ENCODE measurements around the gene AGO3. TPM values are rescaled to one million over a fixed set of nuclear protein-coding genes. Genes with fewer than 3 reads are reported as not detected.

Gene AGO3
- total RNA-seq, 2 experiments from 2014 or later, result 22.5 to 42.0 TPM

DNA sequence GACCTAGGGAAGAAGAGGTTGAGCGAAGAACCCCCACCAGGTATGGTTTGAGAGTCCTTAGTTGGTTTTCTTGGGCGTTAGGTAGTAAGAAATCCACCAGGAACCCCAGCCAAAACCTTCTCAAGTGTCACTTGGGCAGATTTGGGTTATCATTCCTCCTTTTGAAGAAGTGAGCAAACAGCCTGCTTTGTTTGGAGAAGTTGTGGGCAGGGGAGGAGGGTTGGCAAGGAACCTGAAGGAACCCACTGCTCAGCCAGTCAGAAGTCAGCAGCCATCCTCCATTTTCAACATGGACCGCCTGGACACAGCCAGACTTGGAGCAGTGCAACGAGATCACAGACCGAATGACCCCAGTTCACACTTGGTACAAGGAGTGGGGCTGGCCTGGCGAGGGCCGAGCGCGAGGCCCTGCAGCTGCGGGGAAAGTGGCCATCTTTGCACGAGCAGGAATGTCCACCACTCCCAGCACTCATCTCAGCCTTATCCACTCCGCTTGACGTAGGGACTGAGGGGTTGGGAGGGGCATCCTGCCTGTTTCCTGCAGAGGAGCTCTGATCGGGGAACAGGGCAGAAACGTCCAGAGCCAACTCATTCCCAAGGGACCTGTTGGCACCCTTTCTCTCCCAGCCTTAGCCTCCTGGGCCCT lies 165.0 kb downstream of the AGO3 start:
- no peak overlapping the region for H3K4me3 ChIP-seq (ENCODE audit: low read depth, low read length, poor library complexity, severe bottlenecking)
- no peak for DNase-seq (ENCODE audit: low spot score)
- H3K79me2 ChIP-seq (ENCODE audit: insufficient read depth, low read depth, low read length), result no peaks in the 10 kb centered on the region
- H3K36me3 ChIP-seq (ENCODE audit: insufficient read depth, low read length), result peaks cover 54% of the 10 kb centered on the region
- no peaks in the 10 kb centered on the region for H3K9me2 ChIP-seq (ENCODE audit: insufficient read depth, low read length)
- BruUV-seq (replicated peaks), result no TSS peak
- no peaks in the 10 kb centered on the region for H4K20me1 ChIP-seq (ENCODE audit: insufficient read depth, low read length)
- H3K9me3 ChIP-seq (ENCODE audit: low read length), result no peaks in the 10 kb centered on the region
- H3K4me1 ChIP-seq (ENCODE audit: insufficient read depth, low read length, poor library complexity, severe bottlenecking), result no peaks in the 10 kb centered on the region
- no peak overlapping the region for H3K27ac ChIP-seq (ENCODE audit: low read depth, low read length, poor library complexity, severe bottlenecking)
- ChIA-PET CTCF (ENCODE audit: unreplicated experiment) (interaction anchor here (1.2 kb wide), 1 partner anchor 39 kb away, joined by 3 read pairs; no protein-coding TSS in a partner anchor), POLR2A (interaction anchor here (0.5 to 1.2 kb wide), 5 partner anchors 9 to 830 kb away, joined by 3 to 5 read pairs (median 4); partner anchors contain the start of gene AGO3)
- H2AFZ ChIP-seq (ENCODE audit: low read length), result no peak overlapping the region
- H3K4me2 ChIP-seq (ENCODE audit: low read length), result no peak overlapping the region
- TF ChIP-seq EZH2phosphoT487 (IDR thresholded peaks at IDR 0.05; ENCODE audit: borderline replicate concordance, low read depth, low read length), result no peak
- TF ChIP-seq, protein P1, sequence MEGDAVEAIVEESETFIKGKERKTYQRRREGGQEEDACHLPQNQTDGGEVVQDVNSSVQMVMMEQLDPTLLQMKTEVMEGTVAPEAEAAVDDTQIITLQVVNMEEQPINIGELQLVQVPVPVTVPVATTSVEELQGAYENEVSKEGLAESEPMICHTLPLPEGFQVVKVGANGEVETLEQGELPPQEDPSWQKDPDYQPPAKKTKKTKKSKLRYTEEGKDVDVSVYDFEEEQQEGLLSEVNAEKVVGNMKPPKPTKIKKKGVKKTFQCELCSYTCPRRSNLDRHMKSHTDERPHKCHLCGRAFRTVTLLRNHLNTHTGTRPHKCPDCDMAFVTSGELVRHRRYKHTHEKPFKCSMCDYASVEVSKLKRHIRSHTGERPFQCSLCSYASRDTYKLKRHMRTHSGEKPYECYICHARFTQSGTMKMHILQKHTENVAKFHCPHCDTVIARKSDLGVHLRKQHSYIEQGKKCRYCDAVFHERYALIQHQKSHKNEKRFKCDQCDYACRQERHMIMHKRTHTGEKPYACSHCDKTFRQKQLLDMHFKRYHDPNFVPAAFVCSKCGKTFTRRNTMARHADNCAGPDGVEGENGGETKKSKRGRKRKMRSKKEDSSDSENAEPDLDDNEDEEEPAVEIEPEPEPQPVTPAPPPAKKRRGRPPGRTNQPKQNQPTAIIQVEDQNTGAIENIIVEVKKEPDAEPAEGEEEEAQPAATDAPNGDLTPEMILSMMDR (conservative IDR thresholded peaks at IDR 0.05; ENCODE audit: low read length), result no peak
- intact Hi-C loops (cut with micrococcal nuclease; ENCODE audit: unreplicated experiment), result loop anchor here (5.0 kb wide), 1 partner anchor 326 kb away; no protein-coding TSS in a partner anchor

DNA sequence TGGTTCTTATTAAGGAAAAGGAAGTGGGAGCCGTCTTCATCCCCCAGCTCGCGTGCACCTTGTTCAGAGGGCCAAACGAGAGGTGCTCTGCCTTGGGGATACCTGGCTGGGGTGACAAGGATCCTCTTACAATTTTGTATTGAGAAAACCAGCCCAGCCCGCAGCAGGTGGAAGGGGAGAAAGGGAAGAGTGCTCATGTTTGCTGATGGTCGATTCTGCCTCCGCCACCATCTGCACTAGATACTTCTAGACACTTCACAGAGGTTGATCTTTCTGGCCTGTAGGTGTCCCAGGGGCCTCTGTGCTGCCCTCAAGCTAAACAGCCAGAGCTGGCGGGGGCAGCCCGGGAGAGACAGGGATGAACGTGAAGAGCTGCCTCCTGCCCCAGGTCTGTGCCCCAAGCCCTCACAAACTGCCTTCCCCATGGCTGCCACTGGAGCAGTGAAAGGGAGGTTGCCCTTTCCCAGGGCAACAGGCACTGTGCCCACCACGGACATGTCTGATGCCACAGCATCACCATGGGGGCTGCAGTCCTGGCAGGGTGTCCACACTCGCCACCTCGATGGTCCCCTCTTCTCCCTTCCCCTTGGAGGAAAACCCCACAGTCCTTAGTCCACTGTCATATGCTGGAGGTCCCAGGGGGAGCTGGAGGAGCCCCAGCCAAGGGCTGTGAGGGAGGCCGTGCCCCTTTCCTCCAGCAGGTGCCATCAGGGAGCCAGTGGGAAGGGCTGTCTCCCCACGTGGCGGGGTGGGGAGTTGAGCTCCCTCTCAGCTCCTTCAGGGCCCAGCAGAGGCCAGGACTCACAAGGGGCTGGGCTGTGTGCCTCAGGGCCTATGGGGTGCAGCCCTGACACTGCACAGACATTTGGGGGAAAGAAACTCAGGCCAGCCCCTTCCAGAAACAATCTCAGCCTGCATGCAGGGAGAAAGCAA lies 165.9 kb downstream of the AGO3 start:
- no peak overlapping the region for H3K4me2 ChIP-seq (ENCODE audit: low read length)
- no peaks in the 10 kb centered on the region for H3K9me3 ChIP-seq (ENCODE audit: low read length)
- H2AFZ ChIP-seq (ENCODE audit: low read length), result no peak overlapping the region
- no TSS peak for BruUV-seq (replicated peaks)
- ChIA-PET POLR2A (no interaction called here), CTCF (ENCODE audit: unreplicated experiment) (no interaction called here)
- no peak for TF ChIP-seq EZH2phosphoT487 (IDR thresholded peaks at IDR 0.05; ENCODE audit: borderline replicate concordance, low read depth, low read length)
- TF ChIP-seq, protein P1 (conservative IDR thresholded peaks at IDR 0.05; ENCODE audit: low read length), result peak; percentile 47; the same call in 1 of the 2 replicates
- H3K36me3 ChIP-seq (ENCODE audit: insufficient read depth, low read length), result peaks cover 46% of the 10 kb centered on the region
- peak; percentile 28 for DNase-seq (ENCODE audit: low spot score)
- no peaks in the 10 kb centered on the region for H4K20me1 ChIP-seq (ENCODE audit: insufficient read depth, low read length)
- intact Hi-C loops (cut with micrococcal nuclease; ENCODE audit: unreplicated experiment), result loop anchor here (5.0 kb wide), 1 partner anchor 326 kb away; no protein-coding TSS in a partner anchor
- H3K27ac ChIP-seq (ENCODE audit: low read depth, low read length, poor library complexity, severe bottlenecking), result no peak overlapping the region
- no peaks in the 10 kb centered on the region for H3K4me1 ChIP-seq (ENCODE audit: insufficient read depth, low read length, poor library complexity, severe bottlenecking)
- H3K79me2 ChIP-seq (ENCODE audit: insufficient read depth, low read depth, low read length), result no peaks in the 10 kb centered on the region
- no peak overlapping the region for H3K4me3 ChIP-seq (ENCODE audit: low read depth, low read length, poor library complexity, severe bottlenecking)
- H3K9me2 ChIP-seq (ENCODE audit: insufficient read depth, low read length), result no peaks in the 10 kb centered on the region
